ENCODE results near the gene KBTBD12.
A peak's percentile ranks its signal among the peaks of the same experiment; 100 is the strongest.

The KBTBD12 gene

DNA sequence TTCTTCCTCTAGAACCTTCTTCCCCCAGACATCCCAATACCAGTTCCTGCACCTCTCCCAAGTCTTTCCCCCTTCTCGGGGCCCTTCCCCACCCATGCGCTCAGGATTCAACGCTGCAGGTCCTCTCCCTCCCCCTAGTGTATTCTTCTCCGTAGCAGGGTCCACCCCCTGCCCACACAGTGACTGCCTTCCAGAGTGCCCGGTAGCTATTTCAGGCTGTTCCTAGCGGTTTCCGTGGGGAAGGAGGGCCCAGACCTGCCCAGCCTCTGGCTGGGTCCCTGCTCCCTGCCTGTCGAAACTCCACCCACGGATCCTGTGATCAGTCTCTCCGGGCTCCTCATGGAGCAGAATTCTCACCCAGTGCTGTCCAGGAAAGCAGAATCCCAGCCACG lies 92.0 kb downstream of the KBTBD12 start:
- DNase-seq (ENCODE audit: low spot score) = no peak

DNA sequence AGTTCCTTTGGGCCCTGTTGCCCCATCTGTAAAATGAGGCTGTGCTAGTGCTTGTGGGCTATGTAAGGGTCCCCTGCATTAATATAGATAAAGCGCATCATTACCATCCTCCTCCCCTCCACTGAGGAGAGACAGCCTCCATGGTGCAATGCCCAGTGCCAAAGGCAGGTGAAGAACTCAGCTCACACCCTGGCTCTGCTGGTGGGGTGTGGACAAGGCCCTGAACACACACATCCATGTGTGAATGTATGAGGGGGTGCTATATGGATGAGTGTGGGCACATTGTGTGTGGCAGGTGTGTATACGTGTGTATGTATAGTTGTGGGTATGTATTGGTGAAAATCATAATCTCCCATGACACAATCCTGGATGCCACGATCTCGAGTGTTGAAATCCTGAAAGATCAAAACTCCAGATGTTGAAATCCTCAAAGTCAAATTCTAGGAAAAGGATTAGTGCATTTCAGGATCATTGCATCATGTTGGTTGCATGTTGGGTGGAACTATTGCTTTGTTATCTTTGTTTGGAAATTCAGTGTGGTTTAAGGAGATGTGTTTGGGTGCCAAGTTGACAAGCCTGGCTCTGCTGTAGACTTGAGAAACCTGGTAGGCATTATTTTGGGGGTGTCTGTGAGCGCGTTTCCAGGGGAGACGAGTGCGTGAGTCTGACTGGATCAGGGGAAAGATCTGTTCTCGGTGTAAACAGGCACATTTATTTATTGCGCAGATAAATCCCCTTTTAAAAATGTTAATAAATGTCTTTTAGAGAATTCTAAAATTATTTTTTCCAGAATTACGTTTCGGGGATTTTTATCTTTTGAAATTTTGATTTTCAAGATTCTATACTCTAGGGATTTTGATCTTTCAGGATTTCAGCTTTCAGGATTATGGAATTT lies 95.2 kb downstream of the KBTBD12 start:
- TF ChIP-seq, protein P1, sequence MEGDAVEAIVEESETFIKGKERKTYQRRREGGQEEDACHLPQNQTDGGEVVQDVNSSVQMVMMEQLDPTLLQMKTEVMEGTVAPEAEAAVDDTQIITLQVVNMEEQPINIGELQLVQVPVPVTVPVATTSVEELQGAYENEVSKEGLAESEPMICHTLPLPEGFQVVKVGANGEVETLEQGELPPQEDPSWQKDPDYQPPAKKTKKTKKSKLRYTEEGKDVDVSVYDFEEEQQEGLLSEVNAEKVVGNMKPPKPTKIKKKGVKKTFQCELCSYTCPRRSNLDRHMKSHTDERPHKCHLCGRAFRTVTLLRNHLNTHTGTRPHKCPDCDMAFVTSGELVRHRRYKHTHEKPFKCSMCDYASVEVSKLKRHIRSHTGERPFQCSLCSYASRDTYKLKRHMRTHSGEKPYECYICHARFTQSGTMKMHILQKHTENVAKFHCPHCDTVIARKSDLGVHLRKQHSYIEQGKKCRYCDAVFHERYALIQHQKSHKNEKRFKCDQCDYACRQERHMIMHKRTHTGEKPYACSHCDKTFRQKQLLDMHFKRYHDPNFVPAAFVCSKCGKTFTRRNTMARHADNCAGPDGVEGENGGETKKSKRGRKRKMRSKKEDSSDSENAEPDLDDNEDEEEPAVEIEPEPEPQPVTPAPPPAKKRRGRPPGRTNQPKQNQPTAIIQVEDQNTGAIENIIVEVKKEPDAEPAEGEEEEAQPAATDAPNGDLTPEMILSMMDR (IDR thresholded peaks at IDR 0.05; ENCODE audit: extremely low read depth, missing control alignments) = no peak
- DNase-seq (ENCODE audit: low spot score) = no peak

More for the DNA sequence above, 92.0 kb downstream of the KBTBD12 start:
- TF ChIP-seq, protein P1 (IDR thresholded peaks at IDR 0.05; ENCODE audit: extremely low read depth, missing control alignments) = no peak

DNA sequence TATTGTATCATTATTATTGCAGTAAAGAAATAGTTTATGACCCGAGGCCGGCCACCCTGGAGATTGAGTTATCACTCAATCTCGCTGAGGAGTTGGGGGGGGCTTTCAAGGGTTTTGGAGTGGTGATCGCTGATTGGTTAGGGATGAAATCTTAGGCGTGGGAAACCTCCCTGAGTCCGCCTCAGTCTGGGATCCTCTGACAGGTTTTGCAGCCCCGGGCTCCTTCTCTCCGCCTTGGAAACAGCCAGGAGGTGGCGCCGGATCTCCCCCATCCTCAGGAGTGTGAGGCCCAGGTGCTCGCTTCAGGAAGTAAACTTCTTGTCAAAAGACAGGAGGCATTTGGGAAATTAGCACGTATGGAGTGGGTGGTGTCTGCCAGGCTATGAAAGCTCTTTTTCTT lies 96.1 kb downstream of the KBTBD12 start:
- DNase-seq (ENCODE audit: low spot score) = peak; percentile 31
- TF ChIP-seq, protein P1 (IDR thresholded peaks at IDR 0.05; ENCODE audit: extremely low read depth, missing control alignments) = no peak

DNA sequence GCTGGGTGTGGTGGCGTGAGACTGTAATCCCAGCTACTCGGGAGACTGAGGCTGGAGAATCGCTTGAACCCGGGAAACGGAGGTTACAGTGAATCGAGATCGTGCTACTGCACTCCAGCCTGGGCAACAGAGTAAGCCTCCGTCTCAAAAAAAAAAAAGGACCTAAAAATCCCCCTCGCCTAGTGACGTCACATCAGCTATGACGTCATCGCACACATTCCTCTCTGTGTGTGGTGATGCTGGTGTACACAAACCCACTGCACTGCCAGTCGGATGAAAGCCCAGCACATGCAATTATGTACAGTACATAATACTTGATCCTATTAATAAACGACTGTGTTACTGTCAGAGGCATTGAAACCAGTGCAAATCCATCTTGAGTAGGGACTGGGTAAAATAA lies 97.0 kb downstream of the KBTBD12 start:
- TF ChIP-seq, protein P1 (IDR thresholded peaks at IDR 0.05; ENCODE audit: extremely low read depth, missing control alignments) = no peak
- no peak for DNase-seq (ENCODE audit: low spot score)

DNA sequence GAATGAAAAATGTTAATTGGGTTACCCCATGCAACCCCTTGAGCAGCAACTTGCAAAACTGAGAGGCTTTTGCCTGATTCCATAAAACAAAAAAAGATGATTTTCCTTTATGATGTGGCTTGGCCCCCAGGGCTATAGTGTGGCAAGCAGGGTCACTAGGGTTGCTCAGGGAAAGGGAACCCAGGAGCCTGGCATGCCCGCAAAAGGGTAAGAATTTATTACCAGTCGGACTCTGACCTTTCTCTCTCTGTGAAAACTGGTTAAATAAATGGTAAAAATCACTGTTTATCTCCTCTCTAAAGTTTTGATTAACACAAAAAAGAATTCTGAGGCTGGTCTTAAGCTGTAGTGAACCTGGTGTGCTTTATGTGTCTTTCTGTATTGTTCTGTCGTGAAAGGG lies 99.5 kb downstream of the KBTBD12 start:
- TF ChIP-seq, protein P1 (IDR thresholded peaks at IDR 0.05; ENCODE audit: extremely low read depth, missing control alignments) = no peak
- DNase-seq (ENCODE audit: low spot score) = no peak

DNA sequence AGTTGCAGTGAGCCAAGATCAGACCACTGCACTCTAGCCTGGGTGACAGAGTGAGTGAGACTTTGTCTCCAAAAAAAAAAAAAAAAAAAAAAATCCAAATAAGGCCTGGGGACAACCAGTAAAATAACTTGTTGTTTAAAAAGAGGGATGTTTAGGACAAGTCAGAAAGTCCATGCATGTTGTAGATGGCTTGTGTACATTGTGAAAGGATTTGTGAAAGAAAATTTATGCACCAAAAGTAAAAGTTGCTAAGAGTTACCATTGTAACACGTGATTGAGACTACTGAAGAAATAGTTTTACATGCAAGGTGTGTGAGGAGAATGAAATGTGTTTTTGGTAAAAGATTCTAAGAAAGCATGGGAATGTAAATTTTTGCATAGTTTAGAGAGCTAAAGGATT lies 101.5 kb downstream of the KBTBD12 start:
- DNase-seq (ENCODE audit: low spot score) = no peak
- TF ChIP-seq, protein P1 (IDR thresholded peaks at IDR 0.05; ENCODE audit: extremely low read depth, missing control alignments) = no peak

DNA sequence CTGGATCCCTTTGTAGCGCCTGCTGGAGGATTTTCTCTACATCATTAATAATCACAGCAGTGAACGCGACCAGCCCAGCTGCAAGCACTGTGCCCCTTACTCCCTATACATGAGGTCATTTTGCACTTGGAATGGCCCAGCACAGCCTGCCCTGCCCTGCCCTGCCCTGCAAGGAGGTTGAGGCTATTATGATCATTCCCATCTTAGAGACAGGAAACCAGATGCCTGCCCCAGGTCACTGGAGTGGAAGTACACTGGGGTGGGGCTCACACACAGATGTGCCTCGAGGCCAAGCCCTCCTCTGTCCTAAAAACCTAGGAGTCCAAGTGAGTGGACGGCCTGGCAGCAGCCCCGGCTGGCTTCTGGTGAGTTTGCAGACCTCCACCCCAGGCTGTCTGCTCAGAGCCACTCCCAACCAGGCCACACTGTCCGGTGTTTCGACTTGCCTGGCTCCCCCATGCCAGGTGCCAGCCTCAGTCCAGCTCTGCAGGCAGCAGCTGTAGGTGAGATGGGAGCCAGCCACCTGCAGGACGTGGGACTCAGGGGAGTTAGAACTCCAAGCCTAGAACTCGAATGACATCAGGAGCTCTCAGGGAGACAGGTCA lies 106.8 kb downstream of the KBTBD12 start:
- TF ChIP-seq, protein P1 (IDR thresholded peaks at IDR 0.05; ENCODE audit: extremely low read depth, missing control alignments) = no peak
- no peak for DNase-seq (ENCODE audit: low spot score)
